H1 (cell line): Measurements from ENCODE around the gene RNF8. TPM values are rescaled to one million over a fixed set of nuclear protein-coding genes. Genes with fewer than 3 reads are reported as not detected.

Source experiments
- CTCF ChIA-PET: fragments of 300-600 bp; sonication (Branson Sonifier 250); formaldehyde crosslinking; loops from one replicate; lab custom pipeline; 2021; ENCODE audit not compliant: partially characterized antibody; lab: Charles Lee
- POLR2A ChIA-PET: fragments of 300-600 bp; sonication (Branson Sonifier 250); formaldehyde crosslinking; loops from one replicate; lab custom pipeline; 2021; ENCODE audit warnings: inconsistent platforms; ENCODE audit not compliant: partially characterized antibody; lab: Charles Lee
- DNase-seq, 2 experiments: peaks; one replicate each; pipeline versions ENCODE4 v3.0.0 to v3.0.0-alpha.2; 2010 to 2022; ENCODE audit warnings: low spot score in 2 of 2, low read depth in 1 of 2, mixed read lengths in 1 of 2
- FAIRE-seq: peaks from 2 replicates; lab custom pipeline; 2011; peaks lifted over from hg19 to GRCh38; lab: Jason Lieb, UNC
- H2AFZ ChIP-seq: 2 replicates; pipeline ENCODE4 v1.8.1; 2012; ENCODE audit warnings: low read length, inconsistent platforms
- H2AK5ac ChIP-seq: 2 replicates; pipeline ENCODE4 v1.6.1; 2013; ENCODE audit warnings: low read depth, low read length
- H2BK120ac ChIP-seq: replicated peaks from 2 replicates; pipeline ENCODE3; 2013; ENCODE audit warnings: low read depth, low read length, inconsistent platforms
- H2BK12ac ChIP-seq: 2 replicates; pipeline ENCODE4 v1.6.1; 2013; ENCODE audit warnings: low read depth, low read length
- H2BK15ac ChIP-seq: 2 replicates; pipeline ENCODE4 v1.6.1; 2013; ENCODE audit warnings: low read length
- H2BK20ac ChIP-seq: 2 replicates; pipeline ENCODE4 v1.6.1; 2013; ENCODE audit warnings: low read length
- H2BK5ac ChIP-seq: 2 replicates; pipeline ENCODE4 v1.6.1; 2013; ENCODE audit warnings: low read depth, low read length
- H3K14ac ChIP-seq: 2 replicates; pipeline ENCODE4 v1.6.1; 2013; ENCODE audit warnings: inconsistent platforms; ENCODE audit not compliant: insufficient read length
- H3K18ac ChIP-seq: 2 replicates; pipeline ENCODE4 v1.6.1; 2013; ENCODE audit warnings: low read length; ENCODE audit errors: extremely low read depth
- H3K23ac ChIP-seq: 2 replicates; pipeline ENCODE4 v1.6.1; 2013; ENCODE audit warnings: inconsistent platforms; ENCODE audit not compliant: insufficient read length
- H3K23me2 ChIP-seq: 2 replicates; pipeline ENCODE4 v1.6.1; 2013; ENCODE audit warnings: low read depth, low read length
- H3K27ac ChIP-seq: 2 replicates; pipeline ENCODE4 v1.6.1; 2011; ENCODE audit warnings: low read depth, low read length, inconsistent platforms
- H3K27me3 ChIP-seq, 4 experiments: replicated peaks in 1 of 4; 1 replicate in 1 of 4; 2 replicates in 3 of 4; pipeline versions ENCODE4 v1.6.1 to v1.8.1; 2011 to 2013; ENCODE audit warnings: low read length in 3 of 4, mild to moderate bottlenecking in 3 of 4, inconsistent platforms in 2 of 4, mixed read lengths in 2 of 4, moderate library complexity in 1 of 4; ENCODE audit not compliant: control insufficient read depth in 3 of 4, insufficient read depth in 3 of 4; ENCODE audit errors: extremely low read depth in 1 of 4
- H3K36me3 ChIP-seq, 4 experiments: 2 replicates each; pipeline versions ENCODE4 v1.6.1 to v1.8.1; 2011 to 2013; ENCODE audit warnings: mild to moderate bottlenecking in 4 of 4, low read length in 3 of 4, moderate library complexity in 2 of 4, control low read depth in 1 of 4, inconsistent platforms in 1 of 4; ENCODE audit not compliant: insufficient read depth in 4 of 4, control insufficient read depth in 2 of 4
- H3K4ac ChIP-seq: replicated peaks from 2 replicates; pipeline ENCODE3; 2013; ENCODE audit warnings: low read length, low read depth, mixed read lengths, inconsistent platforms; ENCODE audit not compliant: insufficient read length
- H3K4me1 ChIP-seq, 4 experiments: replicated peaks in 1 of 4; 1 replicate in 1 of 4; 2 replicates in 3 of 4; pipeline versions ENCODE4 v1.6.1 to v1.8.1; 2011 to 2013; ENCODE audit warnings: low read length in 3 of 4, inconsistent platforms in 2 of 4, mixed read lengths in 1 of 4; ENCODE audit not compliant: insufficient read depth in 4 of 4, control insufficient read depth in 3 of 4
- H3K4me2 ChIP-seq, 2 experiments: 2 replicates each; pipeline versions ENCODE4 v1.6.1 to v1.8.1; 2011 to 2013; ENCODE audit warnings: low read depth in 2 of 2, low read length in 2 of 2, control low read depth in 1 of 2, inconsistent platforms in 1 of 2, mild to moderate bottlenecking in 1 of 2; ENCODE audit not compliant: insufficient read depth in 1 of 2
- H3K4me3 ChIP-seq, 4 experiments: fragments of 200-600, 300-600 bp in 1 of 4; sonication (generic), shearing (Covaris generic), sonication (Bioruptor Twin) in 1 of 4; 2 replicates each; pipeline versions ENCODE4 v1.5.1 to v1.8.1; 2011 to 2016; ENCODE audit warnings: low read length in 4 of 4, low read depth in 3 of 4, control low read depth in 2 of 4, inconsistent platforms in 2 of 4, mild to moderate bottlenecking in 2 of 4, mixed read lengths in 1 of 4, moderate library complexity in 1 of 4; ENCODE audit not compliant: insufficient read depth in 2 of 4; ENCODE audit errors: extremely low read depth in 1 of 4
- H3K56ac ChIP-seq: replicated peaks from 2 replicates; pipeline ENCODE3; 2013; ENCODE audit warnings: low read depth, mild to moderate bottlenecking, mixed read lengths, low read length, inconsistent platforms; ENCODE audit not compliant: insufficient read length
- H3K79me1 ChIP-seq: 2 replicates; pipeline ENCODE4 v1.6.1; 2013; ENCODE audit warnings: low read depth, low read length, control low read depth
- H3K79me2 ChIP-seq, 2 experiments: 2 replicates each; pipeline versions ENCODE4 v1.6.1 to v1.8.1; 2012 to 2013; ENCODE audit warnings: low read length in 2 of 2, mild to moderate bottlenecking in 2 of 2, inconsistent platforms in 1 of 2; ENCODE audit not compliant: insufficient read depth in 2 of 2, control insufficient read depth in 1 of 2
- H3K9ac ChIP-seq, 4 experiments: replicated peaks in 1 of 4; 1 replicate in 1 of 4; 2 replicates in 3 of 4; pipeline versions ENCODE4 v1.6.1 to v1.8.1; 2011 to 2013; ENCODE audit warnings: low read depth in 3 of 4, low read length in 3 of 4, control low read depth in 2 of 4, mild to moderate bottlenecking in 2 of 4, moderate library complexity in 2 of 4, inconsistent platforms in 1 of 4; ENCODE audit errors: extremely low read depth in 1 of 4
- H3K9me3 ChIP-seq, 2 experiments: 2 replicates each; pipeline versions ENCODE4 v1.6.1 to v1.8.1; 2012 to 2013; ENCODE audit warnings: mild to moderate bottlenecking in 2 of 2, moderate library complexity in 2 of 2, control low read depth in 1 of 2, inconsistent platforms in 1 of 2, low read depth in 1 of 2, low read length in 1 of 2, mixed read lengths in 1 of 2; ENCODE audit not compliant: insufficient read depth in 2 of 2
- H4K20me1 ChIP-seq, 2 experiments: replicated peaks in 1 of 2; 2 replicates each; pipeline versions ENCODE3 to v1.8.1; 2011 to 2013; ENCODE audit warnings: inconsistent platforms in 2 of 2, low read length in 2 of 2, mild to moderate bottlenecking in 1 of 2; ENCODE audit not compliant: insufficient read depth in 2 of 2, control insufficient read depth in 1 of 2
- H4K5ac ChIP-seq: 2 replicates; pipeline ENCODE4 v1.6.1; 2013; ENCODE audit warnings: low read length, low read depth, mixed read lengths, inconsistent platforms; ENCODE audit not compliant: insufficient read length
- H4K8ac ChIP-seq: 2 replicates; pipeline ENCODE4 v1.8.0; 2013; ENCODE audit warnings: mild to moderate bottlenecking, moderate library complexity, low read length, inconsistent platforms; ENCODE audit not compliant: insufficient read depth; ENCODE audit errors: extremely low read depth
- H4K91ac ChIP-seq: replicated peaks from 2 replicates; pipeline ENCODE3; 2013; ENCODE audit warnings: low read length, mixed read lengths, inconsistent platforms; ENCODE audit not compliant: insufficient read length
- CBX8 ChIP-seq: fragments of 300-800, 300-1000 bp; sonication (generic); IDR thresholded peaks from 2 replicates; pipeline ENCODE4 v1.7.1; 2016; ENCODE audit warnings: low read depth, low read length, borderline replicate concordance
- CHD2 ChIP-seq: IDR thresholded peaks from 2 replicates; pipeline ENCODE4 v1.6.1; 2012; ENCODE audit warnings: low read length, improper control_type of control experiment
- GABPA ChIP-seq: IDR thresholded peaks from 2 replicates; pipeline ENCODE4 v1.6.1; 2011; ENCODE audit warnings: mild to moderate bottlenecking, low read length, moderate library complexity, borderline replicate concordance; ENCODE audit not compliant: insufficient read depth
- HDAC6 ChIP-seq: IDR thresholded peaks from one replicate; pipeline ENCODE4 v1.7.1; 2012; ENCODE audit warnings: low read depth, mild to moderate bottlenecking, inconsistent platforms, low read length, moderate library complexity
- SP1 ChIP-seq: IDR thresholded peaks from 2 replicates; pipeline ENCODE4 v1.6.1; 2011; ENCODE audit warnings: low read depth, low read length
- SP4 ChIP-seq: IDR thresholded peaks from 2 replicates; pipeline ENCODE4 v1.6.1; 2012; ENCODE audit warnings: low read length, inconsistent platforms
- TAF7 ChIP-seq: optimal IDR thresholded peaks from 2 replicates; pipeline ENCODE3; 2011; ENCODE audit warnings: low read depth, mild to moderate bottlenecking, inconsistent platforms, low read length, moderate library complexity, borderline replicate concordance
- TBP ChIP-seq: IDR thresholded peaks from 2 replicates; pipeline ENCODE4 v1.6.1; 2011; ENCODE audit warnings: low read depth, low read length, improper control_type of control experiment
- WGBS, 2 experiments: shearing (Covaris generic) in 1 of 2; methylation state at CpG; one replicate each; pipeline versions ENCODE4 v1.1.6 to v1.1.7; 2013 to 2015; ENCODE audit warnings: low lambda C conversion rate in 2 of 2, mixed read lengths in 2 of 2, inconsistent platforms in 1 of 2, low coverage in 1 of 2, missing lambda C conversion rate in 1 of 2; ENCODE audit not compliant: insufficient replicate concordance in 2 of 2, insufficient coverage in 1 of 2, insufficient read length in 1 of 2; ENCODE audit errors: extremely low coverage in 1 of 2, missing lambda C conversion rate in 1 of 2; 5-methylcytosine and 5-hydroxymethylcytosine counted together
- polyA plus RNA-seq, 7 experiments: library from polyadenylated mRNA; depleted of rRNA in 3 of 7; stranded (reverse) in 5 of 7; unstranded in 2 of 7; fragments of >200 nt in 5 of 7; fragments of 200-250 nt in 2 of 7; gene quantifications; 1 replicate in 5 of 7; 2 replicates in 1 of 7; 4 replicates in 1 of 7; pipeline versions ENCODE4 v1.2.1 to v1.2.3, GENCODE V29; 2011 to 2013; ENCODE audit warnings: missing spikeins in 2 of 7, mixed read lengths in 2 of 7
- total RNA-seq: library from RNA; stranded (reverse); fragmentation: NEBNext Ultra II Directional; extraction: Animal tissue kit (Norgen Biotek cat#: 25700); gene quantifications from 2 replicates; pipeline ENCODE4 v1.2.1, GENCODE V29; 2021

RNF8 gene
- total and polyA plus RNA-seq, 2 of the 8 experiments (the other 6 are each of a cell fraction or from before 2014, with no cell fraction given) = 20.3 to 44.7 TPM

GRCh38 chr6:37319856-37320480, 33.8 kb upstream of the RNF8 start:
- no peak for DNase-seq
- Histone ChIP-seq H3K56ac (no peak overlapping the region), H3K36me3 (peaks cover 16 to 48% (median 33%) of the 10 kb centered on the region in 4 experiments; a peak in 7 of 8 replicates), H3K4ac (no peak overlapping the region), H3K27ac (no peak overlapping the region), H4K5ac (no peak overlapping the region), H3K23ac (no peak overlapping the region), H2BK20ac (no peak overlapping the region), H2BK5ac (no peak overlapping the region), H4K91ac (no peak overlapping the region), H3K79me2 (no peaks in the 10 kb centered on the region), H3K4me3 (no peak overlapping the region), H2BK12ac (no peak overlapping the region), H3K27me3 (no peaks in the 10 kb centered on the region), H3K79me1 (no peaks in the 10 kb centered on the region), H2AFZ (no peak overlapping the region), H3K9ac (no peak overlapping the region), H3K9me3 (no peaks in the 10 kb centered on the region), H2BK15ac (no peak overlapping the region), H2AK5ac (no peak overlapping the region), H3K4me1 (no peaks in the 10 kb centered on the region), H3K23me2 (no peaks in the 10 kb centered on the region), H3K4me2 (no peak overlapping the region), H4K20me1 (no peaks in the 10 kb centered on the region), H3K18ac (no peak overlapping the region), H2BK120ac (no peak overlapping the region), H3K14ac (no peak overlapping the region), H4K8ac (no peak overlapping the region)
- no peak for TF ChIP-seq CBX8
- TF ChIP-seq HDAC6 = no peak
- TF ChIP-seq SP4 = no peak
- no peak for TF ChIP-seq CHD2
- TF ChIP-seq GABPA = no peak
- no peak for TF ChIP-seq TBP
- no peak for TF ChIP-seq TAF7
- no peak for TF ChIP-seq SP1
- ChIA-PET CTCF (interaction anchor here (0.7 to 2.9 kb wide), 7 partner anchors 8 to 302 kb away, joined by 3 to 21 read pairs (median 5); no protein-coding TSS in a partner anchor), POLR2A (interaction anchor here (1.0 to 1.7 kb wide), 3 partner anchors 11 to 60 kb away, joined by 3 to 4 read pairs (median 3); no protein-coding TSS in a partner anchor)
- WGBS, 2 experiments = 94% methylated on average over 4 of the region's 4 CpGs; no CpG with 5 or more reads in 1 of the 2 experiments
- FAIRE-seq = no peak
